Measurements from ENCODE around the gene THSD4.

DNA sequence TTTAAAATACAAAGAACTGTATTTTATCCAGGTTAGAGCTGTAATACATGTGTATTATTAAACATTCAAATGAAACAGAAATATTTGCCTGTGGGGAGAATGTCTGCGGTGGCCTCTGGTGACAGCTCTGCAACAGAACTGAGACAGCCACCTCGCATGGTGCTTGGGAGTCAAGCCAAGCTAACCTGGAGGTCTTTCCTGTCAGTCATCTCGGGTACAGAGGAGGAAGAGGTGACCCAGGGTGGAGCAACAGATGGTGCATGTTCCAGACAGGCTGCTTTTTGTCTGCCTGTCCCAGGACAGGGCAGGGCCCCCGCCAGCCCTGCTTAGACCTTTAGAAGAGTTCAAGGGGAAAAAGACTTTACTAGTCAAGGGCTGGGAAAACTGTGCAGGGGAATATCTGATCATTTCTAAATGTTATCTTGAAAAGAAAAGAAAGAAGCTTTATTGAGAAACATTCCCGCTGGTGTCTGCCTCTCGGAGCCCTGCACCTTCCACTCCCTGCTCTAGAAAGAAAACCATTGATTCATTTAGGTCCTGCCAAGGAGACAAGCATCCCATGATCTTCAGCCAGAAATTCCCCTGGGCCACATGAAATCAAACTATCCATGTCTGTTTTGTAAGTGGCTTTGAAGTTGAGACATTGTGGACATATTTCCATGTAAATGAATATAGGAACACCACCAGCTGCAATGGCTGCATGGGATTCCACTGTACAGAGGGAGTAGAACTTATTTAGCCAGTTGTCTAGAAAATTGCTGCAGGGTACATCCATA is 689.6 kb downstream of the THSD4 start:
- TF ChIP-seq YY1 (IDR thresholded peaks at IDR 0.05; ENCODE audit: insufficient read depth, insufficient read length) (no peak), SUZ12 (IDR thresholded peaks at IDR 0.05; ENCODE audit: extremely low read depth, insufficient read depth, insufficient read length) (no peak), ZNF274 (IDR thresholded peaks at IDR 0.05; ENCODE audit: low read depth, low read length) (no peak)

Measured in NT2/D1 (cell line).